Ectodermal cell (in vitro differentiated cells): ENCODE results near the gene CDV3.

ENCODE experiments used
- H3K27ac ChIP-seq: 2 replicates; pipeline ENCODE4 v1.7.0; 2013; ENCODE audit warnings: mild to moderate bottlenecking, low read depth, low read length; ENCODE audit not compliant: insufficient read depth, poor library complexity, severe bottlenecking
- H3K27me3 ChIP-seq: 2 replicates; pipeline ENCODE4 v1.7.0; 2013; ENCODE audit warnings: mild to moderate bottlenecking, low read length; ENCODE audit not compliant: insufficient read depth, control insufficient read depth, poor library complexity, severe bottlenecking
- H3K36me3 ChIP-seq: one replicate; pipeline ENCODE4 v1.7.0; 2013; ENCODE audit warnings: low read length; ENCODE audit not compliant: control insufficient read depth, insufficient read depth
- H3K4me1 ChIP-seq: one replicate; pipeline ENCODE4 v1.7.0; 2013; ENCODE audit warnings: low read length; ENCODE audit not compliant: control insufficient read depth, insufficient read depth
- H3K4me3 ChIP-seq: 2 replicates; pipeline ENCODE4 v1.7.0; 2013; ENCODE audit warnings: low read depth, low read length, control low read depth; ENCODE audit not compliant: insufficient read depth
- H3K9me3 ChIP-seq: 2 replicates; pipeline ENCODE4 v1.7.0; 2013; ENCODE audit warnings: mild to moderate bottlenecking, low read length, moderate library complexity; ENCODE audit not compliant: control insufficient read depth
- WGBS, 2 experiments: methylation state at CpG; one replicate each; pipeline ENCODE4 v1.1.7; 2013; ENCODE audit warnings: missing lambda C conversion rate in 2 of 2; 5-methylcytosine and 5-hydroxymethylcytosine counted together

The CDV3 gene

GRCh38 chr3:133578548-133579191 lies 5.2 kb downstream of the CDV3 start:
- 57 to 64% methylated on average over 1 of the region's 1 CpG for WGBS, 2 experiments
- no peak overlapping the region for H3K4me3 ChIP-seq
- H3K4me1 ChIP-seq: peaks cover 7% of the 10 kb centered on the region
- no peaks in the 10 kb centered on the region for H3K27me3 ChIP-seq
- H3K27ac ChIP-seq: no peak overlapping the region
- no peaks in the 10 kb centered on the region for H3K9me3 ChIP-seq
- H3K36me3 ChIP-seq: peaks cover 25% of the 10 kb centered on the region

- Histone ChIP-seq H3K9me3 (no peaks in the 10 kb centered on the region), H3K27ac (no peak overlapping the region), H3K4me1 (no peaks in the 10 kb centered on the region), H3K36me3 (peaks cover 55% of the 10 kb centered on the region), H3K4me3 (no peak overlapping the region), H3K27me3 (no peaks in the 10 kb centered on the region)
- WGBS, 2 experiments: 94 to 95% methylated on average over 5 to 6 of the region's 6 CpGs
Measured at GRCh38 chr3:133583396-133583795, 9.9 kb downstream of the CDV3 start.

GRCh38 chr3:133588035-133588434 lies 14.5 kb downstream of the CDV3 start:
- Histone ChIP-seq H3K36me3 (peaks cover 53% of the 10 kb centered on the region), H3K9me3 (no peaks in the 10 kb centered on the region), H3K4me3 (no peak overlapping the region), H3K4me1 (no peaks in the 10 kb centered on the region), H3K27ac (no peak overlapping the region), H3K27me3 (no peaks in the 10 kb centered on the region)
- 94 to 100% methylated on average over 4 of the region's 4 CpGs for WGBS, 2 experiments

- Histone ChIP-seq H3K9me3 (no peaks in the 10 kb centered on the region), H3K4me3 (no peak overlapping the region), H3K36me3 (peaks cover 44% of the 10 kb centered on the region), H3K27ac (no peak overlapping the region), H3K27me3 (no peaks in the 10 kb centered on the region), H3K4me1 (no peaks in the 10 kb centered on the region)
- 97 to 99% methylated on average over 2 of the region's 2 CpGs for WGBS, 2 experiments
Measured at GRCh38 chr3:133588784-133589465, 15.4 kb downstream of the CDV3 start.

GRCh38 chr3:133589503-133589902 lies 16.0 kb downstream of the CDV3 start:
- WGBS, 2 experiments: 95 to 96% methylated on average over 8 of the region's 8 CpGs
- peaks cover 40% of the 10 kb centered on the region for H3K36me3 ChIP-seq

GRCh38 chr3:133591271-133591742 lies 17.8 kb downstream of the CDV3 start:
- 86 to 89% methylated on average over 3 of the region's 3 CpGs for WGBS, 2 experiments
- H3K9me3 ChIP-seq: no peaks in the 10 kb centered on the region
- H3K4me1 ChIP-seq: no peaks in the 10 kb centered on the region
- no peak overlapping the region for H3K4me3 ChIP-seq
- H3K27ac ChIP-seq: no peak overlapping the region
- H3K36me3 ChIP-seq: peaks cover 22% of the 10 kb centered on the region
- no peaks in the 10 kb centered on the region for H3K27me3 ChIP-seq

More at GRCh38 chr3:133589503-133589902, 16.0 kb downstream of the CDV3 start:
- Histone ChIP-seq H3K27me3 (no peaks in the 10 kb centered on the region), H3K27ac (no peak overlapping the region), H3K4me3 (no peak overlapping the region), H3K9me3 (no peaks in the 10 kb centered on the region), H3K4me1 (no peaks in the 10 kb centered on the region)

GRCh38 chr3:133592843-133593242 lies 19.4 kb downstream of the CDV3 start:
- Histone ChIP-seq H3K4me3 (no peak overlapping the region), H3K9me3 (no peaks in the 10 kb centered on the region), H3K4me1 (no peaks in the 10 kb centered on the region), H3K36me3 (peaks cover 10% of the 10 kb centered on the region), H3K27me3 (no peaks in the 10 kb centered on the region), H3K27ac (no peak overlapping the region)
- WGBS, 2 experiments: 86 to 90% methylated on average over 5 of the region's 5 CpGs

- Histone ChIP-seq H3K27ac (no peak overlapping the region), H3K4me1 (no peaks in the 10 kb centered on the region), H3K27me3 (no peaks in the 10 kb centered on the region), H3K36me3 (peaks cover 6% of the 10 kb centered on the region), H3K9me3 (no peaks in the 10 kb centered on the region), H3K4me3 (no peak overlapping the region)
- 92 to 95% methylated on average over 2 of the region's 2 CpGs for WGBS, 2 experiments
Measured at GRCh38 chr3:133593243-133593642, 19.8 kb downstream of the CDV3 start.

GRCh38 chr3:133595341-133595740 lies 21.9 kb downstream of the CDV3 start:
- no peak overlapping the region for H3K4me3 ChIP-seq
- H3K4me1 ChIP-seq: no peaks in the 10 kb centered on the region
- no peaks in the 10 kb centered on the region for H3K36me3 ChIP-seq
- no peak overlapping the region for H3K27ac ChIP-seq
- no peaks in the 10 kb centered on the region for H3K27me3 ChIP-seq
- no peaks in the 10 kb centered on the region for H3K9me3 ChIP-seq
- 90 to 97% methylated on average over 1 of the region's 1 CpG for WGBS, 2 experiments

- no peaks in the 10 kb centered on the region for H3K36me3 ChIP-seq
- H3K4me3 ChIP-seq: no peak overlapping the region
- H3K9me3 ChIP-seq: no peaks in the 10 kb centered on the region
- 89 to 92% methylated on average over 1 of the region's 3 CpGs for WGBS, 2 experiments
- no peaks in the 10 kb centered on the region for H3K4me1 ChIP-seq
- no peaks in the 10 kb centered on the region for H3K27me3 ChIP-seq
- H3K27ac ChIP-seq: no peak overlapping the region
Measured at GRCh38 chr3:133598405-133598804, 24.9 kb downstream of the CDV3 start.
